Endothelial cell of hepatic sinusoid (primary cell): ENCODE results near the gene FAM47E.

Experiments used
- in situ Hi-C: cut with HindIII; loops from 2 replicates; pipeline ENCODE4 v1.10.0; 2017; ENCODE audit warnings: low sequenced_read_pairs

The FAM47E gene

DNA sequence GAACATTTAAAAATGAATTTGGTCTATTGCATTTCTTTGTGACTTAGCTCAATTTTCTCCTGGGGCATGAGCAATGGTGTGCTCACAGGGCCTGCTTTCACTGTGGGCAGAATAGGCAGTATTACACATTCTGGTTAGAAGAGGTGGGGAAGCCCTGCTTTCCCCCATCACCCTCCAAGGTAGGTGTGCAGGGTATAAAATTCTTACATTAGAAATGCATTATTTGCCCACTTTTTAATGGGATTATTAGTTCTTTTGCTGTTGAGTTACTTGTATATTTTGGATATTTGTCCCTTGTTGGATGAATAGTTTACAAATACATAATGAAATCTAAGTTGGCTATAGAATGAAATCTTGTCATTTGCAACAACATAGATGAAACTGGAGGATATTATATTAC lies 46.7 kb downstream of the FAM47E start:
- in situ Hi-C loops = no loop called here

DNA sequence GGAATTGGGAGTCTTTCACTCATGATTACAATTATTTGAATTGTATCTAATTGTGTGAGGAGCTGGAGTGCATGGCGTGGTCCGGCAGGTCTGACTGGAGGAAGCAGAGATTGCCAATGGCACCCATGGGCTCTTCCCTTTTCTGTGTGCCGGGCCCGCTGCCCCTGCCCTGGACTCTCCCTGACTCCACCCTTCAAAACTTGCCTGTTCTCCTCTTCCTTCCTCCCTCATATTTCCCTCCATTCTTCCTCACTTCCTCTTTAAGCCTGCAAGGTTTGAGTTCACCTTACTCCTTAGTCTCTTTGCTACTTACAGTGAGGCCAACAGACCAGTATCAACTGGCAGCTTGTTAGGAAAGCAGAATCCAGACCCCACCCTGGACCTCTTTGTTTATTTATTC lies 48.5 kb downstream of the FAM47E start:
- in situ Hi-C loops = no loop called here

- in situ Hi-C loops = no loop called here
Measured at GRCh38 chr4:76301068-76301774, 49.7 kb downstream of the FAM47E start.

DNA sequence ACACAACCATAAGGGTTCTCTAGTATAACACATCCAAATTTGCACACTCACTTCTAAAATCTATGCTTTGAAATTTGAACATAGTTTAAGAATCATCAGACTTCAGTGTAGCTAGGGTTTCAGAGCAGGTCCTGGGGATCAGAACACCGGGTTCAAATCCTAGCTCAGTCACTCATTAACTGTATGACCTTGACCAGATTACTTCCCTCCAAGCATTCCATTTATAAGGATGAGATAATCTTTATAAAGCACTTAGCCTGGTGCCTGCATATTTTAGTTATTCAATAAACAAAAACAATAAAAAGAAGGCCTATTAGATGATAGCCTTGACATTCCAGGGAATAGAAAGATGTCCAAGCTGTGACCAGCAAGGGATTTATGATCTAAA lies 50.2 kb downstream of the FAM47E start:
- in situ Hi-C loops = no loop called here

GRCh38 chr4:76302826-76303438 lies 51.4 kb downstream of the FAM47E start:
- in situ Hi-C loops = no loop called here

DNA sequence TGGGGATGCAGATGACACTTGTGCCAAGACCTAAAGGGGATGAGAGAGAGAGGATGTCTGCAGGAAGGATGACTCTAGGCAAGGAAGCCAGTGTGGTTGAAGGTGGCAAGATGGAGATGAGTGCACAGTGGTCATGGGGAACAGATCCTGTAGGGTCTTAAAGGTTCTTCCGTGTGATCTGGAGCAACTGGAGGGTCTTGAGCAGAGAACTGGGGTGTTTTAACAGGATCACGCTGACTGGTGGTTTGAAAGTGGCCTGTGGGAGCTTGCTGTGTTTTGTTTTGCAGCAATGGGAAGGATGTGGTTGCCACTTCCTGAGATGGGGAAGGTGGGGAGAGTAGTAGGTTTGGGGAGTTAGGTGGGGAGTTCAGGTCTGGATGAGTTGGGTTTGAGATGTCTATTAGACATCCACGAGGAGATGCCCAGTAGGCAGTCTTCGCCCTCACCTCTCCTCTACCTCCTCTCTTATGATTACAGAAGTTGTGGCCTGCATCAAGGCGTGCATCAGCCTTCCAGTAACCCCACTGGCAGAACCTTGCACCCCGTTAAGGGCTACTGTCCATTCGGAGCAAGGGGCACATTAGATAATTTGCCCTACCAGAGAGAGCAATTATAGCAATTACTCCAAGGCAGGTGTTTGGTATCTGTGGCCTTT lies 53.6 kb downstream of the FAM47E start:
- in situ Hi-C loops = no loop called here

- in situ Hi-C loops = no loop called here
Measured at GRCh38 chr4:76305971-76306881, 54.7 kb downstream of the FAM47E start, which contains the start of gene STBD1. STBD1 (plus strand) TSS chr4:76306733; CDS start chr4:76306770, 37 bp downstream.

DNA sequence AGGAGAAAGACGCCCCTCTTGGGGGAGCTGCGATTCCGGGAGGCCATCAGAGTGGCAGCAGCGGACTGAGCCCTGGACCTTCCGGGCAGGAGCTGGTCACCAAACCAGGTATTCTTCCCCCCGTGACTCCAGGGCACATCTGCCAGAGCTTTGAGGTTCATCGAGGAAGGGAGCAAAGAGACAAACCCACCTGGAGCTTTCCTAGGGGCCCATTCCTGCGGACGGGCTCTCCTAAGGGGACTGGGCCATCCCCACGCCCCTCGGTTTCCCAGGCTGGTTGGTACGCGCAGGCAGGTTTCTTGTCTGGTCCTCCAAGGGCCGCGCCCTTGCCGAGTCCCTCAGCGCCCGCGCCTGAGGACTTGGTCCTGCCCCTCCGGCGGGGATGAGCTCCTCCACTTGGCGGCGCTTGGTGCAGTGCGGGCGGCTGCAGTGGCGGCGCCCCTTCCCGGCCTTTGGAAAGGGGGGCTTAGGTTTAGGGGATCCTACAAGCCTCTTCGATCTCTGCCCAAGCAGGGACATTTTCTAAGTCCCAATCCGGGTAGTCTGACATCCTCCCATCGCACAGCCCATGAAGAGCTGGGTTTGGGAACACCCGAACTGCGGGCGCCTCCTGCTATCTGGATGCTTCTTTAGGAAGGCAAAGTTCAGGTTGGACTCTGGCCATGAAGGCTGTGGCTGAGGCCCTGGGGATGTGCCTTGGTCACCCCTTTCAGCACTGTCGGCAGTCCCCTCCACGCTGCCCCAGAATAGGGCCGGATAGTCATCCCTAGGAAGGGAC lies 55.5 kb downstream of the FAM47E start:
- in situ Hi-C loops = no loop called here

- in situ Hi-C loops = no loop called here
Measured at GRCh38 chr4:76307660-76308014, 56.1 kb downstream of the FAM47E start.

DNA sequence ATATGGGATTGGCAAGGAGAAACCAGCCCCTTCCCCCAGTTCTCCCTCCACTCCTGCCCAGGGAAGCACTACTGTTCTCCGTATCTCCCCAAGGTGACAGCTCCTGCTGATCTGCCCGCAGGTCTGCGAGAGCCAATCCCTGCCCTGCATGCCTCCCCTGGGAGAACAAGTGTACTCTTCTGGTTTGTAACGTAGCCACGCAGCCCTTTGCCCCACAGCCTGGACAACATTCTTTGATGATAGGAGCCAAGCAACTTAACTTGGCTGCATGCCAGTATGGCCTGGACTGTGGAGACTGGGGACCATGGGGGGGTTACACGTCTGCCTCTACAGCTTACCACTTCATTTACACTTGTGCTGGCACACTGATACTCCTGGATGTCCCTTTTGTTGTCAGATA lies 57.0 kb downstream of the FAM47E start:
- in situ Hi-C loops = no loop called here

GRCh38 chr4:76309939-76310550 lies 58.5 kb downstream of the FAM47E start:
- in situ Hi-C loops = no loop called here

DNA sequence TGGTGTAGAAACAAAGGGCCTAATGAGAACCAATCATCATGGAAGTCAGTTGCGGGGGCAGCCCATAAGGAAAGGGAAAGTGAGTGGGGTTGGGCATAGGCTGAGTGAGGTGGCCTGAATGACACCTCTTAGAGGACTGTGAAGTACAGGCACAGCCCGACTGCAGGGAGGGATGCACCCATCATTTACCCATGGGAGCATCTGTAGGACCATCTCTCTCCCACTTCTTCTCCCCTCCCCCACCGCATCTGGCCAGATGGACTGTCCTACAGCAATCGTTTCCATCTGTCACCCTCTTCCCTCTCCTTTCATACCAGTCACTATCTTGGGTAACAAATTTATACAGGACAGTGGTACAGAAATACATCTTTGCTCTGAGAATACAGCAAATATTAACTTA lies 59.2 kb downstream of the FAM47E start:
- in situ Hi-C loops = no loop called here

DNA sequence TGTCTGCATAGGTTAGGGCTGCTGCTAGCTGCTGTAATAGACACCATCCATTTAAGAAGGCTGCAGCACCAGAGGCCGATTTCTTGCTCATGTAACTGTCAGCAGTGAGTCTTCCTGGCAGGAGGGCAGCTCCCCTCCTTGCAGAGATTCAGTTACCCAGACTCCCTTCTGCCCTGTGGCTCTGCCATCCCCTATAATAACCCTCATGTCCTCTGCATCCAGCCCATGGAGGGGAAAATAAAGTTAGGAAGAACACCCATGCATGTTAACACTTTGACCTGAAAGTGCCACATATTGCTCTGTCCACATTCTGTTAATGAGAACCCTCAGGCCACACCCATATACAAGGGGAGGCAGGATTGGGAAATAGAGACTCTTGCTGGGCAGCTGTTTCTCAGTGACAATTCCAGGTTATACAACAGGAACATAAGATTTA lies 60.4 kb downstream of the FAM47E start:
- in situ Hi-C loops = no loop called here

GRCh38 chr4:76312457-76312856 lies 60.9 kb downstream of the FAM47E start:
- in situ Hi-C loops = no loop called here

DNA sequence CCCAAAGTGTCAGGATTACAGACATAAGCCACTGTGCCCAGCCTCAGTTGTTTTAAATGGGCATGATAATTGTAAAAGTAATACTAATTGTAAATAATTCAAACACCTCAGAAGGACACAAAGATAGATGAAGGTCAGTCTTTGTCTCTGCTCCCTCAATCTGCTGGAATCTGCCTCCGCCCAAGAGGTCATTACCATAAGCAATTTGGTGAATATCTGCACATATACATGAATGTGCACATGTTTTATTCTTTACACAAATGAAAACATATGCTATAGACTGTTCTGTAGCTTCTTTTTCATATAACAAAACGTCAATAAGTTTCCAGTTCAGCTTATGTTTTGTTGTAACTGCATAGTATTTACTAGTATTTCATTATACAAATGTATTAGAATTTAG lies 62.0 kb downstream of the FAM47E start:
- in situ Hi-C loops = no loop called here

DNA sequence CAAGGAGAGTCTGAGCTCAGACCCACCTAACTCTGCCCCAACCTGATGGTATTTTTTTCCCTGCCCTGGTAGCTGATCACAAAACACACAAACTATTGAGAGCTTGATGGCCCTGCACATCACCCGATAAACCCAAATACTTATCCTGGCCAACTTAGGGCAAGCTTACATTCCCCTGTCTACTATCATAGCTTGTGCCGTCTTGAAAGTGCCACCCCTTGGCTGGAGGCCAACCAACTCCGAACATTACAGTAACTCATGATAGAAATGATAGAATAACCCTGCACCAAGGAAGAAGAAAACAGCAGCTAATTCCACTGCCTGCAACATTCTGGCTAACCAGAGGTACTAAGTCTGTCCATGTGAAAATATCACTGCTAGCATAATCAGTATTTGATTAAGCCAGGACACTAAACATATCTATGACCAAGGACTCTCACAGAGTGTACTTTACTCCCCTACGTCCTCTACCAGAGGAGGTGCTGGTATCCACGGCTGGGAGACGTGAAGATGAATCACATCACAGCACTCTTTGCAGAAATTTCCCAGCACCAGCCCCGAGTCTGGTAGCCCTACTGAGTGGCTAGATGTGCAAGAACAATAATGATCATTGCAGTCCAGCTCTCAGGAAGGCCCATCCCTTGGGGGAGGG lies 63.9 kb downstream of the FAM47E start:
- in situ Hi-C loops = no loop called here

GRCh38 chr4:76316131-76316530 lies 64.6 kb downstream of the FAM47E start:
- in situ Hi-C loops = no loop called here

DNA sequence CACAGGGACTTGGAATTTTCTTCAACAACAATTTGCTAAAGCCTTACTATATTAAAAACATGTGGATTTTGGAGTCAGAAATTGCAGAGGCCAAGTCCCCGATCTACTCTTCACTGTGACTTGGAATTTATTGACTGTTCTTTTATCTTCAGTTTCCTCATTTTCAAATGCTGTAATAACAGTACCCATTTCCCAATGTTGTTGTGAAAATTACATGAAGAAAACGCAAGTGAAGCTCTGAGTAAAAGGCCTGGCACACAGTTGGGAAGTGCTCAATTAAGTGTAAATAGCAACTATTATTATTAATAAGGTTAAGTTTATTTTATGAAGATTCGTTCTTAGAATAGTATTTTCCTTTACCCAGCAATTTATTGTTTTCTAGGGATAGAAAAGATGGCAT lies 70.7 kb downstream of the FAM47E start:
- in situ Hi-C loops = no loop called here

- in situ Hi-C loops = no loop called here
Measured at GRCh38 chr4:76325072-76325471, 73.6 kb downstream of the FAM47E start.

GRCh38 chr4:76326515-76326914 lies 75.0 kb downstream of the FAM47E start:
- in situ Hi-C loops = no loop called here
